HG02938 (cell line): ENCODE results near the gene ZNF224.
"Not testable (repeated sequence)": the region's sequence is repeated elsewhere in the genome, so short reads cannot be mapped to it uniquely, and the experiment has no call there.

Source experiments
- ATAC-seq: cut with Tn5 transposase; IDR thresholded peaks from one replicate; pipeline ENCODE4 v1.9.1; 2021; ENCODE audit warnings: mild to moderate bottlenecking, moderate library complexity; ENCODE audit not compliant: unreplicated experiment

ZNF224 gene

DNA sequence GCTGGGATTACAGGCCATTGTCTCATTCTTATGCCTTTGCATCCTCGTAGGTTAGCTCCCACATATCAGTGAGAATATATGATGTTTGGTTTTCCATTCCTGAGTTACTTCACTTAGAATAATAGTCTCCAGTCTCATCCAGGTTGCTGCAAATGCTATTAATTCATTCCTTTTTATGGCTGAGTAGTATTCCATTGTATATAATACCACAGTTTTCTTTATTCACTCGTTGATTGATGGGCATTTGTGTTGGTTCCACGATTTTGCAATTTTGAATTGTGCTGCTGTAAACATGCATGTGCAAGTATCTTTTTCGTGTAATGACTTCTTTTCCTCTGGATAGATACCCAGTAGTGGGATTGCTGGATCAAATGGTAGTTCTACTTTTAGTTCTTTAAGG, 27.0 kb downstream of the ZNF224 start:
- not testable (repeated sequence) for ATAC-seq

GRCh38 chr19:44131955-44132354, 37.8 kb downstream of the ZNF224 start:
- ATAC-seq = no peak

GRCh38 chr19:44141191-44142058, 47.3 kb downstream of the ZNF224 start, which contains the start of gene ZNF234:
Gene ZNF234 (plus strand): TSS chr19:44141554. CDS start chr19:44144633, 3,079 bp downstream.
- peak; percentile 79 for ATAC-seq

GRCh38 chr19:44142059-44142433, 47.9 kb downstream of the ZNF224 start:
- no peak for ATAC-seq

GRCh38 chr19:44149776-44150175, 55.6 kb downstream of the ZNF224 start:
- no peak for ATAC-seq

DNA sequence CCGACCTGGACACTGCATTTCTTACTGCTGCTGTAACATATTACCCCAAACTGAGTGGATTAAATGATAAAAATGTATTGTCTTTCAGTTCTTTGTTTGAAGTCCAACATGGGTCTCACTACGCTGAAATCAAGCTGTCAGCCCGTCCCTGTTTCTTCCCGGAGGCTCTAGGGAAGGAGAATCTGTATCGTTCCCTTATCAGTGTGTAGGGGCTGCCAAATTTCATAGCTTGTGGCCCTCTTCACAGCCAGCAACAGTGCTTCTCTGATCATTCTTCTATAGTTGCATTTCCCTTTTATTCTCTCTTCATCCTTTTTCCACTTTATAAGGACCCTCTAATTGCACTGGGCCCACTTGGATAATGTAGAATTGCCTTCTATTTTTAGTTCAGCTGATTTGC, 57.3 kb downstream of the ZNF224 start:
- no peak for ATAC-seq

- ATAC-seq = no peak
These were observed 62.3 kb downstream of the ZNF224 start for GRCh38 chr19:44156475-44156874.
